HG03095 (cell line): ENCODE measurements around the gene SLC30A10.
"Not testable (repeated sequence)": the region's sequence is repeated elsewhere in the genome, so short reads cannot be mapped to it uniquely, and the experiment has no call there.

Experiments used
- ATAC-seq: cut with Tn5 transposase; IDR thresholded peaks from one replicate; pipeline ENCODE4 v1.9.1; 2021; ENCODE audit warnings: moderate library complexity; ENCODE audit not compliant: unreplicated experiment

The SLC30A10 gene

DNA sequence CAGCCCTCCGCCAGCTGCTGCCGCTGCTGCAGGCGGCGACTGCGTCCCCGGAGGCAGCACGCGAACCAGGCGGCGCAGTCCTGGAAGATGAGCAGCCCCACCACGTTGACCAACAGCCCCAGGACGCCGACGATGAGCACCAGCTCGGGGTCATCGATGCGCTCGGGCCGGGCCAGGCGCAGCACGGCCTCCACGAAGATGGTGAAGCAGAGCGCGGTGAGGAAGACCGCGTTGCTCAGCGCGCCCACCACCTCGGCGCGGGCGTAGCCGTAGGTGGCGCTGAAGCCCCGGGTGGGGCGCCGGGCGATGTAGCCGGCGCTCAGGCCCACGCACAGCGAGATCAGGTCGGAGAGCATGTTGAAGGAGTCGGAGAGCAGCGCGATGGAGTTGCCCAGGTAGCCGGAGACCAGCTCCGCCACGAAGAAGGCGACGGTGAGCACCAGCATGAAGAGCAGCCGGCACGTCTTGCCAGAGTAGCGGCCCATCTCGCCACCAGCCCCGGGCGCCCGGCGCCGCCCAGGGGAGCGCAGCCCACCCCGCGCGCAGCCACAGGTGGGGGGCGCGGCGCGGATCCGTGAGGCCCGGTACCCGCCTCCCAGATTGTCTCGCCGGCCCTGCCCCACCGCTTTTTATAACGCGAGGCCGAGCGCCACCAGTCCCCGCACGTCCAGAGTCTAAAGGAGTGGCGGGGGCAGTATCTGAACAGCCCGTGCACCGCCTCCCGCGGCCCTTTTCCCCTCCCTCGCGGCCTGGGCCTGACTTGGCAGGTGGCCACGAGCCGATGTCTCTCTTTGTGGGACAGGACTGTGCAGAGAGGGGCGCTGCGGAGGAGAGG is at the start of gene SLC30A10:
SLC30A10 (minus strand) TSS at position 602 of the 835 bp plus-strand sequence; CDS start at position 485, 117 bp downstream.
- no peak for ATAC-seq

DNA sequence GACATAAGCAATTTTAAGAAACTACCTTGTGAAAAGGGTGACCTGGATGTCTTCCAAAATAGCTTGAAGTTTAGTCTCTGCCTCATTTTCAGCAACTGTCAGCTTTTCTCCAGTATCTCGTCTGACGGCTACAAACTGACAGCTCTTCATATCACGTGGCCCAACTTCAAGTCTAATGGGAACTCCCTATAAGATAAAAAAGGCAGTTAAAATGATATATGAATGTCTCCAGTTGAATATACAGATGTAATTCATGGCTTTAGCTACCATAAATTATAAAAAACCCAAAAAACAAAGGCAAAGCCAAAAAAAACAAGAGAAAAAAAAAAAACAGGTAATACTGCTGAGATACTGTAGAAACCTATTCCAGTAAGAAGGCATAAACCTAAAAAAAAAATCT is 44.9 kb upstream of the SLC30A10 start:
- ATAC-seq, result no peak

DNA sequence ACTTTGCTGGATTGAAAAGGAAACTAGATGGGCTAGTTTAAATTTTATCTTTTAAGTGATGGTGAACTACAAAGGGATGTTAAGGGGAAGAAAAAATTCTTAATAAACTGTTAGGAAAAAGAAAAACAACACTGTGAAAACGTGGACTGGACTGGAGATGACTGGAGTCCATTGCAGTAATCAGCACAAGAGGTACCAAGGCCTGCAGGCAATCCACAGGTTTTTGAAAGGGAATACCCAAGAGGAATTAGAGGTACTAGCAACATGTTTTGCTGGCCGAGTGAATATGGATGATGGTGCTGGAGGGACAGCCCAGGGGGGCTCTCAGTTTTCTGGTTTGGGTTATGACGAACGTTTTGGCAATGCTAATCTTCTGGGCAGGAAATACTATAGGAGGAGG is 39.0 kb upstream of the SLC30A10 start:
- ATAC-seq, result no peak

DNA sequence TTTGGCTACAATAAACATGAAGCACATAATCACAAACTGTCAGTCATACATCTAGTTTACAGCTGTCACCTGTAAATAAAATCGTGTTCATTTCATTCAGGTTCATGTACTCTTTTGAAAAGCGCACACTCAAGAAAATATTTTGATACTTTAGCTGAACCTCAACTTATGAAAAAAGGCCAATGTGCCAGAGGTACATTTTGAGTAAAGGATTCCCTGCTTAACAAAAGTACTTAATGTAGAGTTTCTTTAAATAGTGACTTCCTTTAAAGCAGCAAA is 37.7 kb upstream of the SLC30A10 start:
- ATAC-seq, result no peak

DNA sequence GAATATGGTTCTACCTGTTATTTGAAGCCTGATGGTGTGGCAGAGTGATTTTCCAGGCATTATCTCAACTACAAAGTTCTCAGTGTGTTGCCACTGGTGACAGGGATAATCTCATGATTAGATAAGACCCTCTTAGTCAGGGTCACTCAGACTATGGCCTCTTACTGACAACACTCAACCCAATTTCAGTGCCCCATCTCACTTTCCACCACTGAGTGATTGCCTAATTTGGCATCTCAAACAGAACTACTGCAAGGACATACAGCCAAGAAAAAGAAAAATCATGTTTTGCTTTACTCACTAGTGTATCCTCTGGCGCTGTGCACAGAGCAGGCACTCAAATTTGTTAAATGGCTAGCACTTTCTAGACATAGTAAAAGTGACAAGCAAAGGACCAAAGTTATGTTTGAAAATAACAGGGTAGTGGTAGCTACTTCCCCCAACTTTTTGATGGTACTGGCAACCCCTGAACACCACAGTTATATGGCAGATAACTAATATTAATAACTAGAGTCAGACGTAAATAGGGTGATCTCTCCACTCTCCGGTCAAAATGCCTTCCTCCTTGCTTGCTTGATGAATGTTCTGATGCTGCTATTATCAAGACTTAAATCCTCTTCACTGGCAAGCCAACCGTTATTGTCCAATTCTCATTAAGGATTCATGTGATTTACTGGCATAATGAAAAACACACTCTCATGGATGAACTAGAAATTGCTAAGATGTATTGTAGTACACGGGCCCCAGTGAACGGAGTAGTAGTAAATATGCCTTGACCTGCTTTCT is 37.1 kb upstream of the SLC30A10 start:
- ATAC-seq, result no peak

DNA sequence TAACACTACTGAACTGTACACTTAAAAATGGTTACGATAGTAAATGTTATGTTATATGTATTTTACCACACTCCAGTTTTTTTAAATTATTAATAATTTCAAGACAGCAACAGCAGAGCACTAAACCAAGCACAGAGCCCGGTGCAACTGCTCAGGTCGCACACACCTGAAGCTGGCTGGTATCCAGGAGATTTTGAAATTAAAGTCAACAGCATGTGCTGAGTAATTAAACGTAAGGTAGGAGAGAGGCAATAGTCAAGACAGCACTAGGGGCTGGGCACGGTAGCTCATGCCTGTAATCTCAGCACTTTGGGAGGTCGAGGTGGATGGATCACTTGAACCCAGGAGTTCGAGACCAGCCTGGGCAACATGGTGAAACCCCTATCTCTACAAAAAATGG is 35.1 kb upstream of the SLC30A10 start:
- no peak for ATAC-seq

DNA sequence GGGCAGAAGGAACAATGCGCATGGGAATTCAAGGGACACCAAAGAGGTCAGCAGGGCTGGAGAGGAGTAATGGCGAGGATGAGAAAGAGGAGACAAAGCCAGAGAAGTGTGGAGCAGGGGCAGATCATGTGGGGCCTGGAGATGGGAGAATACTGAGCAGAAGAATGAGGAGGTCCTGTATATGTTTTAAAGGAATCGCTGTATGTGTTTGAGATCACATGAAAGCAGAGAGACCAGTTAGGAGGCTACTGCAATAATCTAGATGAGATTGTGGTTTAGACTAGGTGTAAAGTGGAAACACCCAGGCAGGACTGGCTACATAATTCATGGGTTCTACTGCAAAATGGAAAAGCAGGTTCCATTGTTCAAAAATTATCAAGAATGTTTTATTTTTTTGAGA is 33.3 kb upstream of the SLC30A10 start:
- no peak for ATAC-seq

DNA sequence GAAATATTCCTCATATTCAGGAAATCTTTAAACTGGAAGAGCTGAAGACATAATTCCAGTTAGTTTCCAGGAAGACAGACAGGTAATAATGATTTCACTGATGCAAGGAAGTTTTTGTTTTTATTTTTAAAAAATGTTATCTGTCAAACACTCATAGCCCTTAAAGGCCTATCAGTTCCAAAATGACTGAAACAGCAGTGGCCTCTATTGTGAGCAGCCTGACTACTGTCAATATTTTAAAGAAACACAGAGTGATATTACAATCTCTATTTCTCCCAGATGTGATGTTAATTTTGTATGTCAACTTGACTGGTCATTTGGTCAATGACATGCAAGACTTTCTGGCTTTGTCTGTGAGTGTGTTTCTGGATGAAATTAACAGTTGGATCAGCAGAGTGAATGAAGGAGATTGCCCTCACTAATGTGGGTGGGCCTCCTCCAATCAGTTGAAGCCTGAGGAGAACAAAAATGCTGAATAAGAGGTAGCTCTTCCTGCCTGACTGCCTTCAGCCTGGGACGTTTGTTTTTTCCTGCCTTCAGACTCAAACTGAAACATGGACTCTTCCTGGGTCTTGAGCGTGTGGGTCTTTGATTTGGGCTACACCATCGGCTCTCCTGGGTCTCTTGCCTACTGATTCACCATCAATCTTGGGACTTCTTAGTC is 31.3 kb upstream of the SLC30A10 start:
- ATAC-seq, result no peak

DNA sequence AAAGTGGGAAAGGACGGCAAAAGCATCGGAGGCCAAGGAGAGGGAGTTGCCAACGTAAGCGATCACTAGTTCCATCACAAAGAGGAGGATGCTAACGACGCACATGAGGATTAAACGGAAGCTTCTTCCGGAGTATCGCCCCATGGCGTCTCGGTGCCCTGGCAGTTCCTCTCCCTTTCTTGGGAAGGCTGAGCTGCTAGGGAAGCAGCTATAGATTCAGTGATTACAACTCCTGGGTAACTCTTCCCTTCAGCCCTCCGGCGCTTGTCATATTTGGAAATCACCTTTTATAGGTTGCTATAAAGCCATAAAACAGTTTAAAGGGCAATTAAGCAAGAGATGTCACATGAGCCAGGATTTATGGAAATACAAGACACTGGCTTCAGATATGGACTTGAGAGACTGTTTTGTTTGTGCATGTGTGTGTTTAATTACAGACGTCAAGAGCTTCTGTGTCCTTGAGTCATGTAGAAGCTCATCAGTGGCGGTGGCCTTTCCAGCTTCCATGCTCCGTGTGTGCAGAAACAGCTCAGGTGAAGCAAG is 30.6 kb upstream of the SLC30A10 start:
- ATAC-seq, result no peak

DNA sequence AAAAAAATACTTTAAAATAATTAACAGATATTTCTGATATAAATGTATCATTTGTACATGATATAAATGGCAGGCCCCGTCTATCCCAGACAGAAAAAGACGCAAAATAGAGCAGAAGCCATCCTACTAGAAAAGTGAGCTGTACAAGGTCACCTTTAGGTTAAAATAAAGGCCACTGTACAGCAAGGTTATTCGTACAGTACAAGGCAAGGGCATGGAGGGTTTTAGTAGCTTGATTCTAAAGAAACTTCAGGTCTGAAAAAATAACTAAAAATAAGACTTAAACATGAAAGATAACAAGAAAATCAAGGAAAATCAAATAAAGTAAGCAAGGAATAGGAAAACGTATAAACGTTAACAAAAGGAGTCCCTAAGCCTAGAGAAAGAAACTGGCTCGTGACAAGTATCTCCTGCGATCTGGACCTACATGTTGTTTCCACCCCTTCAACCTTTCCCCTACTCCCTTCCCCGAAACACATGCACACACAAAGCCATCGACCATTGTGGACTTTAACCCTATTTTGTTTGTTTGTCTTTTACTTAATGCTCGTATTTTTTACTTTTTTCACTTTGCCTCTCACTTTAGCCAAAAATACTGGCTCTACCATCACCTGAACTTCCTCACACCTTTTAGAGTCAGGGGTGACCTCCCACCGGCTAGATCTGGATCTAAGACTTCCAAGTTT is 26.5 kb upstream of the SLC30A10 start:
- ATAC-seq, result no peak

DNA sequence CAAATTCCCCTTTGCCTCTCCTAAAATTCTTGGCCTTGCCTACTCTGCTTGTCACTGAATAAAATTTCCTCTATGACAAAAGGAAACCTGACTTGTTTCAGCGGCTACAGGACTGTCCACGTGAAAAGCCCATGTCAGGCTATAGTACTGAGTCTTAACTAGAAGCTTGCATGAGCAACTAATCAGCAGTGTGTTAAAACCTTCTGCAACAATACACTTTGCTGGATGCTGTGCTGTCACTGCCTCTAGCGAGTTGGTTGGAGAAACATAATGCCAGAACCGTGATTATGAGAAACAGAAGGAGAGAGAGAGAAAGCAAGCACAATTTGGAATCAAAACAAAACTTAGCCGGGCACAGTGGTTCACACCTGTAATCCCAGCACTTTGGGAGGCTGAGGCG is 25.7 kb upstream of the SLC30A10 start:
- ATAC-seq, result no peak

DNA sequence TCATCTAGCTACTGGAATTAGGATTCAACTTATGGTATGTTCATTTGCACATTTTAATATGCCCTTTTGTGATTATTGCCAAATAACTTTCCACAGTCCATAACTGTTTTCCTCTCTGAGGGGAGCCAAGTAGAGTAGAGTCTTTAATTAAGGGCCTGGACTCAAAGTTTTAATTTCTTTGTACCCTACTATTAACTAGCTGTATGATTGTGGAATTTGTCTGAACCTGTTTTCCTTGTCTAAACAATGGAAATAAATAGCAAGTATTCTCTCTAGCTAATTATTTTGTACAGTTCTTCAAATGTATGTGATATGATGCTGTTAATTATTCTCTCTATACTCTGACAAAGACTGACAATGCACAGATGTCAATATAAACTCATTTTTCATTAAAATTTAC is 24.0 kb upstream of the SLC30A10 start:
- ATAC-seq, result no peak

DNA sequence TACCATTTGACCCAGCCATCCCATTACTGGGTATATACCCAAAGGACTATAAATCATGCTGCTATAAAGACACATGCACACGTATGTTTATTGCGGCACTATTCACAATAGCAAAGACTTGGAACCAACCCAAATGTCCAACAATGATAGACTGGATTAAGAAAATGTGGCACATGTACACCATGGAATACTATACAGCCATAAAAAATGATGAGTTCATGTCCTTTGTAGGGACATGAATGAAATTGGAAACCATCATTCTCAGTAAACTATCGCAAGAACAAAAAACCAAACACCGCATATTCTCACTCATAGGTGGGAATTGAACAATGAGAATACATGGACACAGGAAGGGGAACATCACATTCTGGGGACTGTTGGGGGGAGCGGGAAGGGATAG is 20.9 kb upstream of the SLC30A10 start:
- ATAC-seq, result not testable (repeated sequence)

DNA sequence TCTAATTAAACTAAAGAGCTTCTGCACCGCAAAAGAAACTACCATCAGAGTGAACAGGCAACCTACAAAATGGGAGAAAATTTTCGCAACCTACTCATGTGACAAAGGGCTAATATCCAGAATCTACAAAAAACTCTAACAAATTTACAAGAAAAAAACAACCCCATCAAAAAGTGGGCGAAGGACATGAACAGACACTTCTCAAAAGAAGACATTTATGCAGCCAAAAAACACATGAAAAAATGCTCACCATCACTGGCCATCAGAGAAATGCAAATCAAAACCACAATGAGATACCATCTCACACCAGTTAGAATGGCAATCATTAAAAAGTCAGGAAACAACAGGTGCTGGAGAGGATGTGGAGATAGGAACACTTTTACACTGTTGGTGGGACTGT is 20.4 kb upstream of the SLC30A10 start:
- ATAC-seq, result not testable (repeated sequence)

DNA sequence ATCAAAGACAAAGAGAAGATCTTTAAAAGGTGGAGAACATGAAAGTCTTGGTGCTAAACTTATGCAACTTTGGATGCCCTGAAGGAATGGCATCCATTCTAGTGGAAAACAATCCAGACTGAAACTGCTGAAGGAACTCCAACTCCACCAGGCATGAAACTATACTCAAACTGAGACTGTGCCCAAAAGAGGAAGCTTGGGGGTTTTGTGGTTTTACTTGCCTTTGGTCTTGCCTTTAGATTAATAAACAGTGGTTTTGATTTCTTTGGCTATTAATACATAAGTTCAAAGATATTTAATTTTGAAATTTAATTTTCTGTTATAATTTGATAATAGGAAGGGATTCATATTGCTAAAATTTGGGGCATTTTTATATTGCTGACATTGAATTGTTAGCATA is 17.4 kb upstream of the SLC30A10 start:
- no peak for ATAC-seq

DNA sequence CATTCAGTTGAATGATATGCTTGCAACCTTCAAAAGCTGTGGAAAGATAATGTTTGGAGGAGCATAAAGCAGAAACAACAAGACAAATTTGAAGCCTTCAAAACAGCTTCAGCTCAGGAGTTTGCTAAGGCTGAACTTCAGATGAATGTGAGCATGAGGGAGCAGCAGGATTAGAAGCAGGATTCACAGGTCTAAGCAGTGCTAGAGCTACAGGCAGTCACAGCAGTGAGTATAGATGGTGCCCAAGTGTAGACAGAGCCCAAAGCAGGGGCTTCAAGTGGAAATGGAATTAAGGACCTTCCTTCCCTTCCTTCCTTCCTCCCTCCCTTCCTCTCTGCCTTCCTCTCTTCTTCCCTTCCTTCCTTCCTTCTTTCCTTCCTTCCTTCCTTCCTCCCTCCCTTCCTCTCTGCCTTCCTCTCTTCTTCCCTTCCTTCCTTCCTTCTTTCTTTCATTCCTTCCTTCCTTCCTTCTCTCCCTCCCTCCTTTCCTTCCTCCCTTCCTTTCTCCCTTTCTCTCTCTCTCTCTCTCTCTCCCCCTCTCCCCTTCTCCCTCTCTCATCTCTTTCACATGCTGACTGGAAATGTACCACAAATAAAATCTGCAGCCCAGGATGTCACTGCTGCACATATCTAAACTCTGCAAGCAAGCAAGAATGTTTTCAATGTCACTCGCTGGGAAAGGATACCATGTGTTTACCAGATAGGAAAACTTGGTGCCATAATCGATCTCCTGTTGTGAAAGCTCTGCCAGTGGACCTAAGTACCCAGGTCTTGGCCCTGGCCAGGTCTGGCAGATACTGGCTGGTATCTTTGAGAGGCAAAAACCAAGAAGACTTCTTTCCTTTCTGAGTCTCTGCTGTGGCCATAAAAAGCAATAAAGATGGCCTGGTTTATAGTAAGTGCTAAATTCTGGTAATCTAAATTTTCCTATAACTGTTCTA is 13.1 kb upstream of the SLC30A10 start:
- no peak for ATAC-seq

DNA sequence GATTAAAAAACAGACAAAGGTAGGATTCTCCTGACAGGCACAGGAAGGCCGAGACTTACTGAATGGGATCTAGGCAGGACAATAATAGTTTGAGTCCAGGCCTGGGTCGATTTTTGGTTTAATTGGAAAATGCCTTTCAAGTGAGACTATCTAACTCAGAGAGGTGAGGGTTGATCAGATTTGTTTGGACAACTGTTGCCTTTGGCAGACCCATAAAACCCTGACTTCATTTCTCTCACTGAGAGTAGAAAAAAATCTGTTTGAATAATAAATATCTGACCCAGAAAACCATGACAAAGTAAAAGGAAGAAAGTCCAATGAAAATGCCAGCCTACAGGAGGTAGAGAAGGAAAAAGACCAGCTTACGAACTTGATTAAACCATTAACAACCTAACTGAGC is 12.3 kb upstream of the SLC30A10 start:
- no peak for ATAC-seq

DNA sequence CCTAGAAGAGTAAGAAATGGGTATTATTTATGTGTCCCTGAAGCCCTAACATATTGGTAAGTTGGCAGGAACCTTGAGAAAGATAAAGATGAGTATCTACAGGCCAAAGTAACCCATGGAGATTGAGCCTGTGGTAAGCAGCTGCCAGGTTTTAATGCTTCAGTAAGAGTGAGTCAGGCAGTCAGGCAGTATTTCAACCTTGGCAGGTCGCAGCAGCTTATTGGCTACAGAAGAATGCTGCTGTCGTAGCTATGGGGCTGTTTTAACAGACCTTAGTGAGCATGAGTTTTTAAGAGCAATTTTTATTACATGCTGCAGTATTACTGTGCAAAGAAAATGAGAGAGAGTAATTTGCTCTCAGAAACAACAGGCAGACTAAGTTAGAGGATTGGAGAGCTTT is 10.3 kb upstream of the SLC30A10 start:
- ATAC-seq, result no peak

DNA sequence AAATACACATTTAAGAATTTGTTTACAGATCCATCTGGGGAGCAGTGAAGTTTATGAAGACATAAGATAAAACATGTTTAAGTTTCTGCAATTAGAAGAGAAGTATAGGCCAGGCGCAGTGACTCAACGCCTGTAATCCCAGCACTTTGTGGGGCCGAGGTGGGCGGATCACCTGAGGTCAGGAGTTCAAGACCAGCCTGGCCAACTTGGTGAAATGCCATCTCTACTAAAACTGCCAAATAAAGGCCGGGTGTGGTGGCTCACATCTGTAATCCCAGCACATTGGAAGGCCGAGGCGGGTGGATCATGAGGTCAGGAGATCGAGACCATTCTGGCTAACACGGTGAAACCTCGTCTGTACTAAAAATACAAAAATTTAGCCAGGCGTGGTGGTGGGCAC is 5.4 kb upstream of the SLC30A10 start:
- not testable (repeated sequence) for ATAC-seq

DNA sequence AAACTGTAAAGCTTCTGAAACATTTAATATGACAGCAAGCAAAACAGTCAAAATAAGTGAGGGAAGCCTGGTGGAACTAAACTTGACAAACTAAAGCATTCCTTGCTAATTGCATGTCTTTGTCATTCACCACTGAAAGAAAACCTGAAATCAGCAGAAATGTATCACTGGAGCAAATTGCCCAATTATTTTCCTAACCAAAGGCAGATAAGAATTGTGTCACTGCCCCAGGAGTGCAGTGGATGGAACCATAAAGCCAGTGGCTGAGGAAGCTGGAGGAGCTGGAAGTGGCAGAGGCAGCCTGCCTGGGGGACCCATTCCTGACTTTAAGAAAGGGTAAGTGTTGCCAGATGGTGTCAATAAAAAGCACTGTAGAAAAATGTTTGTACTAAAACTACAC is 2.7 kb upstream of the SLC30A10 start:
- ATAC-seq, result no peak
